HG03039 (cell line): ENCODE measurements around the gene ZSCAN5B.

Source experiments
- ATAC-seq: cut with Tn5 transposase; IDR thresholded peaks from one replicate; pipeline ENCODE4 v1.9.1; 2021; ENCODE audit warnings: mild to moderate bottlenecking, moderate library complexity; ENCODE audit not compliant: unreplicated experiment

The ZSCAN5B gene

GRCh38 chr19:56147307-56147706 is 50.3 kb downstream of the ZSCAN5B start:
- no peak for ATAC-seq

- no peak for ATAC-seq
Measured at GRCh38 chr19:56146904-56147303, 50.7 kb downstream of the ZSCAN5B start.

GRCh38 chr19:56145698-56146097 is 51.9 kb downstream of the ZSCAN5B start:
- no peak for ATAC-seq

- ATAC-seq: no peak
Measured at GRCh38 chr19:56144831-56145230, 52.8 kb downstream of the ZSCAN5B start.

- ATAC-seq: no peak
Measured at GRCh38 chr19:56144376-56144775, 53.2 kb downstream of the ZSCAN5B start.

- ATAC-seq: no peak
Measured at GRCh38 chr19:56142897-56143434, 54.6 kb downstream of the ZSCAN5B start.

GRCh38 chr19:56142087-56142787 is 55.3 kb downstream of the ZSCAN5B start:
- ATAC-seq: no peak

- no peak for ATAC-seq
Measured at GRCh38 chr19:56141417-56141993, 56.1 kb downstream of the ZSCAN5B start.

GRCh38 chr19:56140583-56141416 is 56.8 kb downstream of the ZSCAN5B start, which contains the start of gene ZNF444:
Gene ZNF444 (plus strand): TSS chr19:56141287. CDS start chr19:56146912, 5,625 bp downstream.
- peak; percentile 82 for ATAC-seq

- ATAC-seq: no peak
Measured at GRCh38 chr19:56139847-56140582, 57.6 kb downstream of the ZSCAN5B start.
